Activated CD8-positive, alpha-beta memory T cell treated with anti-CD3 and anti-CD28 coated beads for 4 hours (primary cell): ENCODE measurements around the gene TNIP1.

ENCODE experiments used
- DNase-seq, 2 donors: peaks; one replicate each; pipeline ENCODE4 v3.0.0-alpha.2; 2020; ENCODE audit warnings: low read depth in 2 of 2

TNIP1 gene

DNA sequence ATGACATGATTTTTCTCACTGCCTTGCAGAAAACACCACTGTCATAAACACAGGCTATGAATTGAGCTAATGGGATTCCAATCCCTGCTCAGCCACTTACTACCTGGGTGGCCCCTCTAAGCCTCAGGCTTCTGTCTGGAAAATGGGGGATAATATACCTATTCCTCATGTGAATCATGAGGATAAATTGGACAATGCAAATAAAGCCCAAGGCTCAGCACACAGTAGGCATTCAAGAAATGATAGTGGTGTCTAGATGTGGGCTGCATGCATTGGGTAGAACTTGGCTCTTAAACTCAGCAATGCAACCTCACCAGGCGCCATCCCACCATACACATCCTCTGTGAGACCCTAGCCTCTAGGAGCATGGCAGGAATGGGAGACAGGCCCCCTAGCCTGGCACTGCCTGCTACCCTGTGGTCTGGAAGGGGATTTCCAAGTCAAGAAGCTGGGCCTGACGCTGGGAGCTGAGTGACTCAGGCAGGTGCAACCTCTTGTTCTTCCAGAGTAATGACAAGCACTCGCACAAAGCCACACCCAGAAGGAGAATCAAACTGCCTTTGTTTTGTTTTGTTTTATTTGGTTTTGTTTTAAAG, 2.3 kb upstream of the TNIP1 start:
- peak in 1 of 2 donors; percentile 61 for DNase-seq

DNA sequence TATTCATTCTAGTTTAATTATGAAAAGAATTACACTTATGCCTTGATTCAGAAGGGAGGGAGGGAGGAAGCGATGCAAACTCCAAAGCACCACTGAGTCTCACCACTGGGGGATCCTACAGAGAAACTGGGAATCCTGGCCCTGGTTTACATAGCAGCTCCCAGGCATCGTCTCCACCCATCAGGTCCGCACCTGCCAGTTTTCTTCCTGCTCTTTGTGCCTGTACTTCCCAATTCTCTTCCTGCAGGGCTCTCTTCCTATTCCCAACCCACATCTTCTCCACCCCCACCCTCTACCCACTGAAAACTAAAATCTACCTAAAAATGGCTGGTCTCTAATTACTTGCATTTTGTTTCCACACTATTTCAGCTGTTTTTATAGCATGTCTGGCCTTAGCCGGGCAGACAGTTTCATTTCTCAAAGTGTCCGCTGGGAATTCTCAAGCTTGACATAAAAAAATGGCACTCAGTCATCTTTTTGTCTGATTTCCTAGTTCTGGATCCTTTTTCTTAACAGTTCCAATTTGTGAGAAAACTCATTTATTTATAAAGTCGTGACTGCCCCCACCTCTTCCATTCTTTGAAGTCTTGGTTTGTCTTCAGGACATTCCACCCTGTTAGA, 1.6 kb upstream of the TNIP1 start:
- no peak for DNase-seq

DNA sequence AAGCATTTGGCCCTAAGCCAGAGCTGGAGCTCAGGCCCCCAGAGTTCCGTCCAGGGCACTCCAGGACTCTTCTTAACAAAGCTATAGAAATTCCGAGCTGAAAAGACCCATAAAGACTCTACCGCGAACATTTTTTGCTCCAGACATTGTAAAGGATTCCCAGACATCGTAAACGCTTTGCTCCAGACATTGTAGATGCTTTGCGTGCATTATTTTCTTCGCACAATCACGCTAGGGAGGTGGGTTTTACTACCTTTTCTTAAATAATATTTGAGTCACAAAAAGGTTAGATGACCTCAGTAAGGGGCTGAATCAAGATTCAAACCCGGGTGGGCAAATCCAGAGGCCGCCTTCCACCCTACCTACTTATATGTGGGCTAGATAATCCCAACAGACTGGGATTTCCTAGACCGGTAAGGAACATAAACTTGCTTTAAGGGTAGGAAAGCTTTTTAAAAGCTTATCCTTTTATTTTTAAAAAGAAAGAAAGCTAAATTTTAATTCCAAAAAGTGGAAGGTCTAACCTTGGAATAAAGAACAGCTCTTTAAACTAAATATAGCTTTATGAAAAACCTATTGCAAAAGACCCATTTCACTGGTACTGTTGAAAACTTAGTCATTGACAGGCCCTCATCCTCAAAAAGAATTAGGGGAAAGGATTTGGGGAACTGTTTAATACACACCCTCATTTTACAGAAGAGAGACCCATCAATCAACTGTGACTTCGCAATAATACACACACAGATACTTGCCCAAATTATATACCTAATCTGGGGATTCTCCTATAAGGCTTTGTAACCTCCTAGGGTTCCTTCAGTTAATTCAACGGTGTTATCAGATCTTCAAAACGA, 822 bp upstream of the TNIP1 start:
- DNase-seq = no peak

DNA sequence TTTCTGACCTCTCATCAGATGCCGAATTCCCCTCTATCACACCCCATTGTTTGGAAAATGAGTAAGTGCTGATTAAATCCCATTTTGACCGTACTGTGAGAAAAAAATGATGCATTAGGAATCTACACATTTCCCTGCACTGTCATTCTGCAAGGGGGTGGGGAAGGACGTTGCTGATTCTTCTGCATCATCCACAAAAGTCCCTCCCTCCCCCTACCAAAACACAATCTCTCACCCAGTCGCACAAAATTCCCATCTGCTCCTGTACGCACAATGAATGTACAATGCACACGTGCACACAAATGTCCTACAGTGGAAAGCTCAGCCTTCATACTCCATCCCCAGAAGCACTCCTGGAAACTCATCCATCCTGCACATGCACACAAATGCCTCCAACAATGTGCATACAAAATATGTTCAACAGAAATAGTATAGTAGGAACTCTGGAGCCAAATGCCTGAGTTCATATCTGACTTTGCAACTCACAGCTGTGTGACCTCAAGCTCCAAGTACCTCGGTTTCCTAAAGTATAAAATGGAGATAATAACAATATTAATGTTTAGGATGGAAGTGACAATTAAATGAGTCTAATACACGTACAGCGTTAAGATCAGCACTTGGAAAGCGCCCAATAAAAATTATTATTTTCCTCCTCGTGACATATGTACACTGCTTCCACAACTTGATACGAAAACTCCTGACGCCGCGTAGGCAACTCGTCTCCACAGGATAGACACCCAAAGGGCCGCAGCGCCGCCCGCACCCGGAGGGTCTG, 809 bp downstream of the TNIP1 start:
- DNase-seq = no peak

DNA sequence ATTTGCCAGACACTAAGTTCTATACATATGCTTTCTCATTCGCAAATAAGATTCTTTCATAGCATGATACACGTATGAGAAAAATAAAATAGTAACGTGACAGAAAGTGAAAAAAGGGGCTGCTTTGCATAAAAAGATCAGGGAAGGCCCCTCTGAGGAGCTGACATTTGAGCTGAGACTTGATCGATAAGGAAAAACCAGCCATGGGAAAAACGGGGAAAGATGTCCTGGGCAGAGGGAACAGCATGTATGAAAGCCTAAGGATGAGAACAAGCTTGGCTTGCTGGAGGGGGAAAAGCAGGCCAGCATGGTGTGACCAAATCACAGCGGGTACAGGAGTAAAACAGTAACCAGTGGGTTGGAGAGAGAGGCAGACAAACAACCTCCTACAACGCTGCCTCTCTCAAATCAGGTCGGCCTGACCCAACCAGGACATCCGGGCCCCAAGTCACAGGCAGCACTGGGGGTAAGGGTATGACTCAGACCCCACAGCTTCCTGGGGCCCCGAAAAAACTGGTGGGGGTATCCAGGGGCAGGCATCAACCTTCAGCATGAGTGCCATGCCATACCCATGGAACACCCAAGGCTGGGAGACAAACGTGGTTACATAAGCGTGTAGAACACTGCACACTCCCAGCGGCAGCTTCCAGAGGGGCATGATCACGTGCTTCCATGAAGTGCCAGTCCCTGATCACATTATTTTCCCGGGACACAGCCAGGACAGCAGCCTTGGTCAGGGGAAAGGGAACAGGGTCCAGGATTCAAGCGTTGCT, 2.2 kb downstream of the TNIP1 start:
- DNase-seq = peak; percentile 37 to 57

DNA sequence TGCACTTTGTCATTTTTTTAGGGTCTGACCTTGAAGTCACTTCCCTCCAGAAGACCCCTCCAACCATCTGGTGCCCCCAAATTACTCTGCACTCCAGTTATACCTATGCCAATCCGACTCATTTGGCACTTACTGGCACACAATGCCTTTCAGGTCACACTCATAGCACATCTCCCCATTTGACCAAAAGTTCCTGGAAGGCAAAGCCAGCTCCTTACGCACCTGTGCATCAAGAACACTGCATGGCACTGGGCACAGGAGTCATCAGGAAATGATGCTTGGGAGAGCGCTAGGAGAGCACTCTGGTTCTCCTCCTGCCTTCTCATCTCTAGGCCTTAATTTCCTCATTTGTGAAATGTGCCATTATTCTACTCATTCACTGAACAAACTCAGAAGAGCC, 2.9 kb downstream of the TNIP1 start:
- DNase-seq = no peak

DNA sequence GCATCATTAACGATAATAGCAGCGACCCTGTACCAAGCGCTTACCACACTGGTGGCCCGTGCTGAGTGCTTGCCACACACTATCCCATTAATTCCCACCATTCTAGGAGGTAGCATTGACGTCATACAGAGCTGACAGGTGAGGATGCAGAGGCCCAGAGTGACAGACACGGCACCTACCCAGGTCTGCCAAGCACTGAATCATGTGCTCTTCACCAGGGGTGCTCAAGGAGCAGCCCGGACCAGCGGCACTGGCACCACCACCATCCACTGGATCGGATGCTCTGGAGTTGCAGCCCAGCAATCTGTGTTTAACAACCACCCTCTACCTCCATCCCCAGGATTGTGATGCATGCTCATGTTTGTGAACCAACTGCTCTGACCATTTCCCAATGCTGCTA, 3.4 kb downstream of the TNIP1 start:
- no peak for DNase-seq

DNA sequence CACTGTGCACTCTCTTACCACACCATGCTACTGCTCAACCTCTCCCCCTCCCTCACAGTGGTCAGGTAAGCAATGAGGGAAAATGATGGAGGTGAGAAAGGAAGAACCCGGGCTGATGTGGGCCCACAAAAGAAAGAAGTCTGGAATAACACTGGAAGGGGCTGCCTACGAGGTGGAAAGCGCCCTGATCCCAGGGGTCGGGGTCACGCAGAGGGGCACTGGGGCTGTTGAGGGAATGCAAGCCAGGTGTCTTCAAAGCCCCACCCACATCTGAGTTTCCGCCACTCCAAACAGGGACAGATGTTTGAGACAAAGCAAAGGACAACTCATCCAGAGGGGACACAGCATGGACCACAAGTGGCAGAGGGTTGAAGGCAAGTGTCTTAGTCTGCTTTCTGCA, 4.2 kb downstream of the TNIP1 start:
- DNase-seq = no peak

DNA sequence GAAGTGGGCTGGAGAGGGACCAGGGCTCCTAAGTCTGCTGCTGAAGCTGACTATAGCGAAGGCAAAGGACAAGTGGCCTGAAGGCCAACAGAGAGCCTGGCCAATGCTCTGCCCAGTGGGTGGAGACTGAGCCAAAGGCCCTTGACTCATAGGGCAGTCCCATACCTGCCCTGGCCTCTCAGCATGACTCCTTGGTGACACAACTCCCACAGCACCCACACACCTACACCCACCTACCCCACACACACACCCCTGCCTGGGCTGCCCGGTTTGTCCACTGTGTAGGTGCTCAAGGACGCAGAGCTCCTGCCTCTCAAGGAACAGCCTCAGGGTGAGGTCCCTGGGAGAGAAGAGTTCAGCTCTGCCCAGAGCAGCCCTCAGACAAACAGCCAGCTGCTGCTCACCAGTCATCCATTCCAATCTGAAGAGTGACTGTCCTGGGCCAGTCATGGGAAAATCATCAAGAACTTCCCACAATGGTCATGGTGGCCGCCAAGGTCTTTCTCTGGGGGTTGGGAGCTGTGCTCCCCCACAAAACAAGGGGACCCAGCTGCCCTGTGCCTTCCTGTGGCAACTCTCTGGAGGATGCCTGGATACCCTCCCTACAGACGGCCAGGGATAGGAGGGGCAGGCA, 5.0 kb downstream of the TNIP1 start:
- DNase-seq = no peak

DNA sequence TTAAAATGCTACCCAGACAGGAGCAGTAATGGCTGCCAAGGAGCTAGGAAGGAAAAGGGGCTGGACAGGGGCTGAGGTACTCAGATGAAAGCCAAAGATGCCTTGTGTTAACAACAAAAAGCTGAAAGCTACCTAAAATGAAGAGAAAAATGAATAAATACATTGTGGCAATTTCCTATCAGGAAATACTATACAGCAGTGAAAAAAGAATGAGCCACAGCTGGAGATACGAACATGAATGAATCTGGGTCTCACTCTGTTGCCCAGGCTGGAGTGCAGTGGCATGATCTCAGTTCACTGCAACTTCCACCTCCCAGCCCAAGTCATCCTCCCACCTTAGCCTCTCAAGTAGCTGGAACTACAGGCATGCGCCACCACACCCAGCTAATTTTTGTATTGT, 6.3 kb downstream of the TNIP1 start:
- no peak for DNase-seq

DNA sequence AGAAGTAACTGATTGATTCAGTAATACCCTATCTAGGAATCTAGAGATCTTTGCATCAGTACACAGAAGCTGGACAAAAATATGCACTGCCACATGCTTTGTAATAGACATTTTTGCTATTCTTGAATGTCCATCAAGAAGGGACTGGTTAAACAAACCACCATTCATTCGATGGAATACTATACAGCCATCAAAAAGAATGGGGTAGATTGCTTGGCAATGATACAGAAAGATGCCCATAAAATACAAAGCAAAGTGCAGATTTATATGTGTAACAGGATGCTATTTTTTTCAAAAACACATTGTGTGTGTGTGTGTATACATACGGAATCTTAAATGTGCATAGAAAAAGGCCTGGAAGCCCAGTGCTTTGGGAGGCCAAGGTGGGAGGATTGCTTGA, 7.6 kb downstream of the TNIP1 start:
- no peak for DNase-seq

DNA sequence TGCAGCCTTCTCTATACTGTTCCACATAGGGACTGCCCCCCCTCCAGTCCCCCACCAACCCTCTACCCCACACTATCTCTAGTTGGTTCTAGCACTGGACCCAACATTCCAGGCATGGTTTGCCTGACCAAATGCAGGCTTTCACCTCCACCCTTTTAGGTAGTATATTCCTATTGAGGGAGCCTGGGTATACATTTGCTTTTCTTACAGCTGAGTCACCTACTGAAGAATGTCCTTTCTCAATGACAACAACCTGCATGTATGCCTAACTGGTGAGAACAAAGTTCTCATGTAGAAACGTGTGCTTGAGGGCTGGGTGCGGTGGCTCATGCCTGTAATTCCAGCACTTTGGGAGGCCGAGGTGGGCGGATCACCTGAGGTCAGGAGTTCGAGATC, 8.2 kb downstream of the TNIP1 start:
- no peak for DNase-seq

DNA sequence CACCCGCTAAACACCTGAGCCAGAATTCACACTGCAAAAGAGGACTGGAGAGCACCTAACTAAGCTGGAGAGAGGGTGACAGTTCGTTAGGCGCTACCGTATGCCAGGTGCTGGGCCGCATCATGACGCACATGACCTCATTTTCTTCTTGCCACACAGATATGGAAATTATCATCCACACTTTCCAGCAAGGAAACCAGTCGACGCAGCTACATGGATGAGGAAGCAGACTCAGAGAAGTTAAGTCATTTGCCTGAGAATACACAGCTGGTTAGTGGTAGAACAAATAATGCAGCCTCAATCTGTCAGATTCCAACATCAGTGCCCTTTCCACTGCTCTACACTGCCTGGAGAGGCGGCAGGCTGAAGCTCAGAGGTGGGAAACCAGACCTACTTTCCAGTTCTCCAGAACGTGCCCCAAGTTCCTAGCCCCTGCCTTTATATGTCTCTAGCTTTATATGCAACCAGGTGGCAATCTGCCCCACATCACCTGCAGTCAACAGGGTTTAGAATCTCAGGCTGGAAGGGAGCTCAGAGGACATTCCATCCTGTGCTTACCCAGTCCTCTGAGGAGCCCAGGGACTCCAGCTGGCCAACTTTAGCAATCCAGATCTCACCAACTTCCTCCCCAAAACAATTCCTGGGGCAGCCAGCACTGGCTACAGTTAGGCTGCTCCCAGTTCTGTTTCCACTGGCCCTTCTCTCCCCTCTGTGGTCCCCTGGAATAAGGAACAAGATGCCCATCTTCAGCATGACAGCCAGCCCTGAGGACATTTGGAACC, 8.8 kb downstream of the TNIP1 start:
- no peak for DNase-seq

DNA sequence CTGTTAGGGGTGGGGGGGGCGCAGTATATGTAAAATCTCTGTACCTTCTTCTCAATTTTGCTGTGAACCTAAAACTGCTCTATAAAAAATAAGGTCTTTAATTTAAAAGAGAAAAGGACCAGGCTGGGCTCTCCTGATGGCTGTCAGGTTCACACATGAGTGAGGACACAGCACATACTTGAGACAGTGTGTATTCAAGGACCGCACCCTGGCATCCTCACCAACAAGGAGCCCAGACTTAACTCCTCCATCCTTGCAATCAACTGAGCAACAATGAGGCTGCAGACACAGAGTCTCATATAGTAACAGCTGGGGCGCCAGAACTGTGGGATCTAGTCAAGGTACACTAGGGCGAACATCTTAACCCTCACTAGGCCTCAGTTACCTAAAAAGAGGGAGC, 9.8 kb downstream of the TNIP1 start:
- no peak for DNase-seq

DNA sequence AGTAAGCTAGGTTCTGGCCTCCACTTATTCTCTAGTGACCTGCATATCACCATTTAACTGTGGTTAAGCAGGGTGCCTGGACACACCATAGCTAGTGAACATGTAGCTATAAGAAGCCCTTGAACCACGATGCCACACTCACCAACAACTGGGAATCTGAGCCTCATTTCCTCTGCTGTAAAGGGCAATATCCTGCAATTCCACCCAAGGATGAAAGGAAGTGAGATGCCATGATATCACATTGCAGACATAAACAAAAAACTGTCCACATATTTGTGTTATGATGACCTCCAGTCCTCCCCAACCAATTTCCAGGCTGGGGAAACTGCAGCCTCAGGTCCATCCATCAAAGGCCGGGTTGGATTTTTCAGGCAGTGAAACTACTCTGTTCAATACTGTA, 10.4 kb downstream of the TNIP1 start:
- no peak for DNase-seq

DNA sequence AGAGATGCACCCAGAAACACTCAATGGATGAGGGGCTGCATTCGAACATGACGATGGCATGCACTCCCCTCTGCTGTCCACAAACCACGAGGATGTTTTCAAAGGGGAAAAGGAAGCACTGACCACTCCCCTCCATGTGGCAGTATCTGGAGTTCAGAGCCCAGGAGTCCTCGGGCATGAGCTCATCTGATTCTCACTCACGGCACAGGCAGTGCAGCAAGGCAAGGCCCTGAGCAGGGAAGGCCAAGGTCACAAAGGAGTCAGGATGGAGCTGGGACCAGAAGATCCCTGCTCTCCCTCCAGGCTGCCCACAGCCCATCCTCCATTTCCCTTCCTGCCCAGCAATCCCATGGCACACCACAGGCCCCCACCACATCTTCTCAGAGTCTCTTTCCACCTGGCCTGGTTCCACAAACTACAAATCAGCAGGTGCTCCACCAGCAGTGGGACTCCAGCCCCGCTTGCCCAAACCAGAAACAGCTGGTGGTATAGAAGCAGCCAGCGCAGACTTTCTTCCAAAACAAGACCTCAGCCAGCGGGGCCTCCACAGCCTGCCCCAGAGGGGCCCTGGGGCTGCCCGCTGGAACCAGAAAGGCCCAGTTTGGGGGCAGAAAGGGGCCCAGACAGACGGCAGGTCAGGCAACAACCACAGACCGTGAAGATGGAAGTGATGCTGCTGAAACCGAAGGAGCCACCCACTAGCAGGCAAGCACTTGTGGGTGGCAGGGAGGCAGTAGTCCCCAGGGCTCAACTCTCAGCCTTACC, 12.2 kb downstream of the TNIP1 start:
- no peak for DNase-seq

DNA sequence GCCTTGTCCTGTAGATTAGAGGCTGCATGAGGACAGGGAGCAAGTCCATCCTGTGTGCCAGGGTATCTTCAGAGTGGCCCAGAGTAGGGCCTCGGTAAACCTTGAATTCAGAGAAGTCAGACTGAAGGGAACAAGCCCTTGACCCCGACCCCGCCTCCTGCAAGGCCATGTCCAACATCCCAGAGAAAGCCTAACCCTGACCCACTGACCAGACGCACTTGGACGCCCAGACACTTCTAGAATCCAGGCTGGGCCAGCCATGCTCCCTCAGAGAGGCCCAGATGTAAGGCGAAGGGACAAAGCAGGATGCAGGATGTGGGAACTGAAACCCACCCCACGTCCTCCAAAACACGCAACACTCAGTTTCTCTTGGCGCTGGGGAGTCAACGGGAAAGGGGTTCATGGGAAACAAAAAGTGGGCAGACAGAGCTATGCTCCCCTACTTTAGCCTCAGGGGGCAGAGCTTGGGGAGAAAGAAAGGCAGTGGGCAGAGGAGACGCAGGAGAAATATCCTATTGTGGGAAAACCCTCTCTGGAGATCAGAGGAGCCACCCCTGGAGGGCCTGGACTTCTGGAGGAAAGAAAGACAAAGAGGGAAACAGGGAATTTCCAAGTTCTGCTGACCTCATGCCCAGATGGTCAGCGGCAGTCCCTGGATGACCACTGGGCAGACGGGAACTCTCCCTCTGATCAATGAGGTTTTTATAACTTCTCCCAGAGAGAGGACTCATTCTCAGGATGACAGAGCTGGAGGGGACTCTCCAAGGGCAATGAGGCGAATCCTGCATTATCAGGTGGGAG, 13.0 kb downstream of the TNIP1 start:
- DNase-seq = no peak

DNA sequence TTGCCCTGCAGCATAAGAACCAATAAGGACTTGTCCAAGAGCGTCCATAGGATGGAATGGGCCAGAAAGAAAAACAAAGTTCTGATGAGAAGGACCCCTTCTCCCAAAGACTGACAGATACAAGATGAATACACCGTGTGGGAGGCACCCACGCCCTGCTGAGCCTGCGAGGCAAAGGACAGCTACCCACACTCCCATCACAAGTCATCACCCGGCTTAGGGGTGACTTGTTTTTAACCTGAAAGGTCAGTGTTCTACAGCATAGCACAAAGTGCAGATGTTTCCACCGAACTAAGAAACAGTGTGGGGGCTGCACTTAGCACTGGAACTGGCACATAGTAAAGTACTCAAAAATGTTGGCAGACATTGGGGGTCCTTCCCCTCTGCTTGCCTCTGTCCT, 13.9 kb downstream of the TNIP1 start:
- DNase-seq = no peak

DNA sequence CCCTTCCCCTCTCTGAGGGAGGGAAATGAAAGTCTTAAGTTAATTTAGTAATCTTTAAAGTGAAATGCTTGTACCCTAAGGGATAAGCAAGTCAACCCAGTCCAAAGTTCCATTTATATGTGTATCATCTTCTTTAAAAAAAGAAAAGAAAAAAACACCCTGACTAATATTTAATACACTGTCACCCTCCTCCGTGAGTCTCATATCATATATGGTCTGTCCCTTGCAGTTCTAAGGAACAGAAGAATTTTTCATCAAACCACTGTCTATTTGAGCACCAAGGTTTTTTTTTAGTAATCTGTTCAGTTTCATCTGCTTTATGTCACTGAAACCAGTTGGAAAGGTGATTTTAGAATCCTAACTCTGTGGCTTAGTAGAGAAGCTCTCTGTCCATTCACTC, 15.2 kb downstream of the TNIP1 start:
- DNase-seq = no peak
